IMR-90 (cell line): ENCODE measurements around the gene RELN.

Experiments
- BHLHE40 ChIP-seq: fragments of 150-350 bp; IDR thresholded peaks from 2 replicates; pipeline ENCODE4 v1.6.1; 2016; ENCODE audit warnings: mild to moderate bottlenecking, low read depth, low read length
- POLR2A ChIP-seq: IDR thresholded peaks from 2 replicates; pipeline ENCODE4 v1.6.1; 2012; ENCODE audit warnings: mild to moderate bottlenecking, low read depth, low read length
- RCOR1 ChIP-seq: IDR thresholded peaks from 2 replicates; pipeline ENCODE4 v1.6.1; 2012; ENCODE audit warnings: mild to moderate bottlenecking, low read length, improper control_type of control experiment; ENCODE audit not compliant: insufficient replicate concordance
- SMC3 ChIP-seq: fragments of 150-350 bp; IDR thresholded peaks from 2 replicates; pipeline ENCODE4 v1.6.1; 2016; ENCODE audit warnings: low read depth, mild to moderate bottlenecking, antibody characterized with exemption, low read length, moderate library complexity
- TF ChIP-seq, protein P1 (sequence below): conservative IDR thresholded peaks from 2 replicates; pipeline ENCODE4 v1.5.1; 2012; ENCODE audit warnings: mild to moderate bottlenecking, low read depth, low read length, improper control_type of control experiment
- TF ChIP-seq, protein P2 (sequence below): fragments of 150-350 bp; IDR thresholded peaks from 2 replicates; pipeline ENCODE4 v1.6.1; 2017; ENCODE audit warnings: mild to moderate bottlenecking, antibody characterized with exemption, low read length, low read depth
- TF ChIP-seq, protein P3 (sequence below): fragments of 150-350 bp; IDR thresholded peaks from 2 replicates; pipeline ENCODE4 v1.6.1; 2016; ENCODE audit warnings: low read depth, mild to moderate bottlenecking, low read length, moderate library complexity, borderline replicate concordance

DNA sequence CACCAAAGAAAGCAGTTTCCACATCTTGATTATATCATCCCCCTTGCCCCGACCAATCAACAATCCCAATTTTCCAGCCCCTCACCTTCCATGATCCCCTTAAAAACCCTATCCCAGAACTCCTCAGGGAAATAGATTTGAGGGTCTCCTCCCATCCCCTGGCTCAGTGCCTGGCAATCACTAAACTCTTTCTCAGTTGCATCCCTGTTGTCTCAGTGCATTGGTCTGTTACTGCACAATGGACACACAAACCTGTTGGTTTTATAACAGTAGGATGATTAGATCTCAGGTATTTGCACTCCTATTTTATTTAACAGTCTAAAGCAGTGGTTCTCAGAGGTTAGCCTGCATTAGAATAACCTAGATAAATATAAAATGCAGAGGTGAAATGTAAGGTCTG, 45.2 kb upstream of the RELN start:
- TF ChIP-seq SMC3 (no peak), RCOR1 (no peak), POLR2A (no peak), BHLHE40 (no peak)
- TF ChIP-seq, protein P1, sequence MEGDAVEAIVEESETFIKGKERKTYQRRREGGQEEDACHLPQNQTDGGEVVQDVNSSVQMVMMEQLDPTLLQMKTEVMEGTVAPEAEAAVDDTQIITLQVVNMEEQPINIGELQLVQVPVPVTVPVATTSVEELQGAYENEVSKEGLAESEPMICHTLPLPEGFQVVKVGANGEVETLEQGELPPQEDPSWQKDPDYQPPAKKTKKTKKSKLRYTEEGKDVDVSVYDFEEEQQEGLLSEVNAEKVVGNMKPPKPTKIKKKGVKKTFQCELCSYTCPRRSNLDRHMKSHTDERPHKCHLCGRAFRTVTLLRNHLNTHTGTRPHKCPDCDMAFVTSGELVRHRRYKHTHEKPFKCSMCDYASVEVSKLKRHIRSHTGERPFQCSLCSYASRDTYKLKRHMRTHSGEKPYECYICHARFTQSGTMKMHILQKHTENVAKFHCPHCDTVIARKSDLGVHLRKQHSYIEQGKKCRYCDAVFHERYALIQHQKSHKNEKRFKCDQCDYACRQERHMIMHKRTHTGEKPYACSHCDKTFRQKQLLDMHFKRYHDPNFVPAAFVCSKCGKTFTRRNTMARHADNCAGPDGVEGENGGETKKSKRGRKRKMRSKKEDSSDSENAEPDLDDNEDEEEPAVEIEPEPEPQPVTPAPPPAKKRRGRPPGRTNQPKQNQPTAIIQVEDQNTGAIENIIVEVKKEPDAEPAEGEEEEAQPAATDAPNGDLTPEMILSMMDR: no peak
- TF ChIP-seq, protein P2, sequence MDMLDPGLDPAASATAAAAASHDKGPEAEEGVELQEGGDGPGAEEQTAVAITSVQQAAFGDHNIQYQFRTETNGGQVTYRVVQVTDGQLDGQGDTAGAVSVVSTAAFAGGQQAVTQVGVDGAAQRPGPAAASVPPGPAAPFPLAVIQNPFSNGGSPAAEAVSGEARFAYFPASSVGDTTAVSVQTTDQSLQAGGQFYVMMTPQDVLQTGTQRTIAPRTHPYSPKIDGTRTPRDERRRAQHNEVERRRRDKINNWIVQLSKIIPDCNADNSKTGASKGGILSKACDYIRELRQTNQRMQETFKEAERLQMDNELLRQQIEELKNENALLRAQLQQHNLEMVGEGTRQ: no peak
- TF ChIP-seq, protein P3, sequence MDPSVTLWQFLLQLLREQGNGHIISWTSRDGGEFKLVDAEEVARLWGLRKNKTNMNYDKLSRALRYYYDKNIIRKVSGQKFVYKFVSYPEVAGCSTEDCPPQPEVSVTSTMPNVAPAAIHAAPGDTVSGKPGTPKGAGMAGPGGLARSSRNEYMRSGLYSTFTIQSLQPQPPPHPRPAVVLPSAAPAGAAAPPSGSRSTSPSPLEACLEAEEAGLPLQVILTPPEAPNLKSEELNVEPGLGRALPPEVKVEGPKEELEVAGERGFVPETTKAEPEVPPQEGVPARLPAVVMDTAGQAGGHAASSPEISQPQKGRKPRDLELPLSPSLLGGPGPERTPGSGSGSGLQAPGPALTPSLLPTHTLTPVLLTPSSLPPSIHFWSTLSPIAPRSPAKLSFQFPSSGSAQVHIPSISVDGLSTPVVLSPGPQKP: no peak
